Trophoblast cell (in vitro differentiated cells and primary cell): Measurements from ENCODE around the gene DNAL1.

ENCODE experiments used
- DNase-seq, 2 donors: peaks; one replicate each; pipeline ENCODE4 v3.0.0-alpha.2; 2016
- H2AFZ ChIP-seq: 2 replicates; pipeline ENCODE4 v1.6.1; 2013; ENCODE audit warnings: low read length, moderate library complexity, mild to moderate bottlenecking; ENCODE audit not compliant: insufficient read depth, poor library complexity
- H2AK5ac ChIP-seq: 2 replicates; pipeline ENCODE4 v1.6.1; 2013; ENCODE audit warnings: mild to moderate bottlenecking, low read length
- H2BK120ac ChIP-seq: 2 replicates; pipeline ENCODE4 v1.6.1; 2013; ENCODE audit warnings: low read length, mild to moderate bottlenecking, moderate library complexity; ENCODE audit not compliant: insufficient read depth, poor library complexity
- H2BK12ac ChIP-seq: 2 replicates; pipeline ENCODE4 v1.6.1; 2013; ENCODE audit warnings: mild to moderate bottlenecking, low read length, moderate library complexity
- H2BK5ac ChIP-seq: 2 replicates; pipeline ENCODE4 v1.6.1; 2013; ENCODE audit warnings: low read length, low read depth, moderate library complexity, mild to moderate bottlenecking; ENCODE audit not compliant: poor library complexity
- H3K14ac ChIP-seq: 2 replicates; pipeline ENCODE4 v1.6.1; 2013; ENCODE audit warnings: mild to moderate bottlenecking, low read length
- H3K18ac ChIP-seq: 2 replicates; pipeline ENCODE4 v1.6.1; 2013; ENCODE audit warnings: mild to moderate bottlenecking, low read length
- H3K23ac ChIP-seq: 2 replicates; pipeline ENCODE4 v1.6.1; 2013; ENCODE audit warnings: low read length
- H3K27ac ChIP-seq: 2 replicates; pipeline ENCODE4 v1.5.1; 2013; ENCODE audit warnings: low read depth, mild to moderate bottlenecking, inconsistent platforms, low read length, moderate library complexity
- H3K27me3 ChIP-seq: 2 replicates; pipeline ENCODE4 v1.6.1; 2013; ENCODE audit warnings: inconsistent platforms, mild to moderate bottlenecking, low read length, moderate library complexity; ENCODE audit not compliant: insufficient read depth
- H3K36me3 ChIP-seq, 2 experiments: 1 replicate in 1 of 2; 2 replicates in 1 of 2; pipeline ENCODE4 v1.6.1; 2013; ENCODE audit warnings: low read length in 2 of 2, mild to moderate bottlenecking in 2 of 2, moderate library complexity in 1 of 2; ENCODE audit not compliant: insufficient read depth in 2 of 2, control insufficient read depth in 1 of 2
- H3K4ac ChIP-seq: 2 replicates; pipeline ENCODE4 v1.6.1; 2013; ENCODE audit warnings: low read depth, mild to moderate bottlenecking, low read length, moderate library complexity
- H3K4me1 ChIP-seq, 2 experiments: 1 replicate in 1 of 2; 2 replicates in 1 of 2; pipeline ENCODE4 v1.6.1; 2013; ENCODE audit warnings: low read length in 2 of 2, mild to moderate bottlenecking in 2 of 2, moderate library complexity in 1 of 2; ENCODE audit not compliant: insufficient read depth in 2 of 2, control insufficient read depth in 1 of 2
- H3K4me2 ChIP-seq: 2 replicates; pipeline ENCODE4 v1.6.1; 2013; ENCODE audit warnings: inconsistent platforms, mild to moderate bottlenecking, low read length, moderate library complexity
- H3K4me3 ChIP-seq: 2 replicates; pipeline ENCODE4 v1.5.1; 2013; ENCODE audit warnings: mild to moderate bottlenecking, low read depth, low read length, inconsistent platforms
- H3K79me1 ChIP-seq: one replicate; pipeline ENCODE4 v1.6.1; 2013; ENCODE audit warnings: low read length
- H3K79me2 ChIP-seq: 2 replicates; pipeline ENCODE4 v1.6.1; 2013; ENCODE audit warnings: low read length, mild to moderate bottlenecking; ENCODE audit not compliant: control insufficient read depth, insufficient read depth, poor library complexity
- H3K9ac ChIP-seq: 2 replicates; pipeline ENCODE4 v1.6.1; 2013; ENCODE audit warnings: mild to moderate bottlenecking, low read length
- H3K9me3 ChIP-seq: 2 replicates; pipeline ENCODE4 v1.6.1; 2013; ENCODE audit warnings: low read depth, mild to moderate bottlenecking, control low read depth, inconsistent platforms, low read length; ENCODE audit not compliant: insufficient read depth
- H4K12ac ChIP-seq: 2 replicates; pipeline ENCODE4 v1.6.1; 2013; ENCODE audit warnings: low read depth, mild to moderate bottlenecking, low read length, moderate library complexity
- H4K8ac ChIP-seq: 2 replicates; pipeline ENCODE4 v1.6.1; 2013; ENCODE audit warnings: low read depth, mild to moderate bottlenecking, low read length, moderate library complexity
- H4K91ac ChIP-seq: one replicate; pipeline ENCODE4 v1.6.1; 2013; ENCODE audit warnings: low read depth, mild to moderate bottlenecking, low read length, moderate library complexity
- WGBS: extraction: QIAGEN DNeasy Blood & Tissue Kit; methylation state at CpG from one replicate; pipeline ENCODE4 v1.1.7; 2013; ENCODE audit warnings: missing lambda C conversion rate; ENCODE audit not compliant: insufficient read length, insufficient coverage; ENCODE audit errors: extremely low coverage; 5-methylcytosine and 5-hydroxymethylcytosine counted together

DNAL1 gene

DNA sequence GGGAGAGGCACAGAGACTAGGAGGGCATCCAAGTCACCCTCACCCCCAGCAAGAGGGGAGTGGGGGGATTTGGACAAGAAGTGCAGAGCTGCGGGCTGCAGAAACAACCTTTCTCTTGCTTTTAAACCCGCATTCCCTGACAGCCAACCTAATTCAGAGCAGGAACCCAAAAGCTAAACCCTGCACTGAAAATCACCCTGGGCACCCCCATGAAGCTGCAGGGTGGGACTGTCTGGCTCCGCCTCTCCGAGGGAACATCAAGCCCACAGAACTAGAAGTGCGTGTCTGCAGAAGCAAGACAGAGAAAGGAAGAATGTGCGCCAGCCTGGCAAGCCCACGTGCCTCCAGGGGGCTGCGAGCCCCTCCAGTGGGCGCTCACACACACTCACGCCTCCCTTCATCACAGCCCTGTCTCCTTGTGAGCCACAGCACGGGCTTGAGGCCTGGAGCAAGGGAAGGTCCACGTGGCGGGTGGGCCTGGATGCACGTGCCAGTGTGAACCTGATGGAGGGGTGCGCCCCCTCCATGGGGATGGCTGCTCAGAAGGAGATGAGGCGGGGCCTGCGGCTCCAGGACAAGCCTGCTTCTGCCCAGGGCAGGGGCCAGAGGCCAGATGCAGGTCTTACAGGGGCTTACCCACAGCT lies 97.2 kb downstream of the DNAL1 start:
- Histone ChIP-seq H3K4me2 (peak overlapping the region; percentile 62), H2BK12ac (peak overlapping the region; percentile 16), H2AFZ (peak overlapping the region; percentile 27), H3K79me2 (peaks cover 44% of the 10 kb centered on the region), H4K8ac (no peak overlapping the region), H3K4me3 (no peak overlapping the region), H3K4me1 (peaks cover 62 to 65% of the 10 kb centered on the region in 2 experiments), H3K9ac (no peak overlapping the region), H2BK5ac (peak overlapping the region; percentile 14), H3K23ac (no peak overlapping the region), H3K27ac (peak overlapping the region; percentile 82), H3K18ac (peak overlapping the region; percentile 5), H2AK5ac (no peak overlapping the region), H3K79me1 (peaks cover 26% of the 10 kb centered on the region), H4K91ac (peak overlapping the region; percentile 22), H4K12ac (no peak overlapping the region), H3K14ac (peak overlapping the region; percentile 9), H3K9me3 (no peaks in the 10 kb centered on the region), H3K27me3 (no peaks in the 10 kb centered on the region), H2BK120ac (peak overlapping the region; percentile 28), H3K36me3 (peaks cover 22 to 25% of the 10 kb centered on the region in 2 experiments), H3K4ac (peak overlapping the region; percentile 35)
- no peak for DNase-seq
- no CpG with 5 or more reads among the region's 17 CpGs for WGBS

- peak overlapping the region; percentile 18 for H2BK120ac ChIP-seq
- H2BK5ac ChIP-seq: peak overlapping the region; percentile 14
- no peak for DNase-seq
- H3K27ac ChIP-seq: peak overlapping the region; percentile 82
- H4K12ac ChIP-seq: no peak overlapping the region
- peak overlapping the region; percentile 21 for H4K8ac ChIP-seq
- H2AK5ac ChIP-seq: no peak overlapping the region
- WGBS: no CpG with 5 or more reads among the region's 6 CpGs
- H3K4ac ChIP-seq: peak overlapping the region; percentile 53
- peaks cover 28% of the 10 kb centered on the region for H3K79me1 ChIP-seq
- peaks cover 68 to 71% of the 10 kb centered on the region in 2 experiments for H3K4me1 ChIP-seq
- H3K79me2 ChIP-seq: peaks cover 47% of the 10 kb centered on the region
- no peak overlapping the region for H3K23ac ChIP-seq
- peaks cover 18 to 20% of the 10 kb centered on the region in 2 experiments for H3K36me3 ChIP-seq
- no peak overlapping the region for H3K9ac ChIP-seq
- no peak overlapping the region for H3K4me3 ChIP-seq
- H4K91ac ChIP-seq: peak overlapping the region; percentile 22
- peak overlapping the region; percentile 27 for H2AFZ ChIP-seq
- no peak overlapping the region for H3K4me2 ChIP-seq
- H3K27me3 ChIP-seq: no peaks in the 10 kb centered on the region
- no peaks in the 10 kb centered on the region for H3K9me3 ChIP-seq
- H3K18ac ChIP-seq: peak overlapping the region; percentile 8
- peak overlapping the region; percentile 19 for H2BK12ac ChIP-seq
- peak overlapping the region; percentile 9 for H3K14ac ChIP-seq
Observed at GRCh38 chr14:73742520-73743238, 97.9 kb downstream of the DNAL1 start.

DNA sequence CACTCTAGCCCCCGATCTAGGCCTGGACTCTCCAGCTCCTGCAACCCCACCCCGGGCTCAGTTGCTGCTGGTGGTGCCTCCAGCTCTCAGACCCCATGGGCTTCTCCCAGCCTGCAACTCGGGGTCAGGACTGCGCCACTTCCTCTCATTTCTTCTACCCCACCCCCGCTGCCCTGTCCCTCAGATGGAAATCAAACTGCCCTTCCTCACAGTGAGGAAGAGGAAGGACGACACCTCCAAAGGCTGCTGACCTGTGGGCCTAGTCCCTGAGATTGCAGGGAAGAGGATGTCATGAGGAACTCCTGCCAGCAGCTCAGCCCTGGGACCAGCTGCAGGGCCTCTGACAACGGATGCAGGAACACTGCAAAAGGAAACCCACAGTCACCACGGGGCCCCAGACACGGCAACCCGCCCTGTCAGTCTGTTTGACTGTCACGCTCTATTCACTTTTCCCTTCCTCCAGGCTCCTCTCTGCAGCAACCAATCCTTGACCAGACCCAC lies 98.7 kb downstream of the DNAL1 start:
- no peak overlapping the region for H3K23ac ChIP-seq
- H3K79me1 ChIP-seq: peaks cover 29% of the 10 kb centered on the region
- no peaks in the 10 kb centered on the region for H3K27me3 ChIP-seq
- peaks cover 15 to 17% of the 10 kb centered on the region in 2 experiments for H3K36me3 ChIP-seq
- no peak overlapping the region for H4K8ac ChIP-seq
- H3K4me3 ChIP-seq: no peak overlapping the region
- peak overlapping the region; percentile 2 for H3K14ac ChIP-seq
- peak overlapping the region; percentile 8 for H3K18ac ChIP-seq
- H2BK5ac ChIP-seq: no peak overlapping the region
- WGBS: no CpG with 5 or more reads among the region's 11 CpGs
- H3K4me1 ChIP-seq: peaks cover 69 to 73% of the 10 kb centered on the region in 2 experiments
- peak overlapping the region; percentile 20 for H2AFZ ChIP-seq
- H3K4me2 ChIP-seq: no peak overlapping the region
- no peak overlapping the region for H2AK5ac ChIP-seq
- no peak overlapping the region for H4K91ac ChIP-seq
- no peak overlapping the region for H3K27ac ChIP-seq
- H2BK12ac ChIP-seq: no peak overlapping the region
- no peak overlapping the region for H2BK120ac ChIP-seq
- peak overlapping the region; percentile 53 for H3K4ac ChIP-seq
- no peak overlapping the region for H3K9ac ChIP-seq
- H3K79me2 ChIP-seq: peaks cover 47% of the 10 kb centered on the region
- DNase-seq: no peak
- H4K12ac ChIP-seq: no peak overlapping the region
- H3K9me3 ChIP-seq: no peaks in the 10 kb centered on the region

DNA sequence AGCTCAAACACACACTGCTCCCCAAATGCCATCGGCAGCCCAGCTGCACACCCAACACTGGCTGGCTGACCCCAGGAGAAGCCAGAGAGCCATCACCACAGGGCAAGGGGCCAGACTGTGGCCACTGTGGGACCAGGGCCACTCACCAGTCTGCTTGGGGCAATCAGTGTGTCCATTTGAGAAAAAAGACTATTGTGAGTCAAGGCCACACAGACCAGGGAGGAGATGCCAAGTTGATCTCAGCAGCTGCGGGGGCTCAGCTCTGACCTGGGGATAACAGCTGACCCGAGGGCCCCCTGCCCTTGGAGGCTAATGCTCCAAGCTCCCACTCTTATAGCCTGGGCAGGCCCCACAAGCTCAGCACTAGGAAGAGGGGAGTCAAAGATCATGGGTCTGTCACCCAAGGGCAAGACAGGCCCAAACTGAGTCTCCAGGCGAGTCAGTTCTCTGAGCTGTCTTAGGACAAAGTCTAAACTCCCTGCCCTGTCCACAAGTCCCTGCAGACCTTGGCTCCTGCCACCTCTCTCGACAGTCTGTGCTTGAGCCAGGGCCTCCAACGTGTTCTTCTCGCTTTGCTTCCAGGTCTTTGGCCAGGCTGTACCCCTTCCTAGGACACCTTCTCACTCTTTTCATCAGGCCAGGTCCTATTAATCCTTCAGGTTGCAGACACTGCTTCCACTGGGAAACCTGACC lies 99.5 kb downstream of the DNAL1 start:
- no peak overlapping the region for H3K4me3 ChIP-seq
- peak overlapping the region; percentile 7 for H2BK12ac ChIP-seq
- H3K79me1 ChIP-seq: peaks cover 29% of the 10 kb centered on the region
- no peak overlapping the region for H2BK120ac ChIP-seq
- peak overlapping the region; percentile 77 for H3K4ac ChIP-seq
- H2BK5ac ChIP-seq: no peak overlapping the region
- H3K27ac ChIP-seq: no peak overlapping the region
- peak overlapping the region; percentile 42 for H2AK5ac ChIP-seq
- H3K23ac ChIP-seq: no peak overlapping the region
- no peak overlapping the region for H4K8ac ChIP-seq
- no peaks in the 10 kb centered on the region for H3K9me3 ChIP-seq
- no peak overlapping the region for H4K12ac ChIP-seq
- no peak overlapping the region for H3K18ac ChIP-seq
- H3K14ac ChIP-seq: peak overlapping the region; percentile 38
- H3K36me3 ChIP-seq: peaks cover 6 to 9% of the 10 kb centered on the region in 2 experiments
- peak overlapping the region; percentile 8 for H2AFZ ChIP-seq
- no peak overlapping the region for H3K4me2 ChIP-seq
- no peaks in the 10 kb centered on the region for H3K27me3 ChIP-seq
- peaks cover 44% of the 10 kb centered on the region for H3K79me2 ChIP-seq
- no peak for DNase-seq
- H3K9ac ChIP-seq: no peak overlapping the region
- H4K91ac ChIP-seq: no peak overlapping the region
- H3K4me1 ChIP-seq: peaks cover 69 to 73% of the 10 kb centered on the region in 2 experiments
- no CpG with 5 or more reads among the region's 7 CpGs for WGBS
